ENCODE results near the gene RPL34. TPM values are rescaled to one million over a fixed set of nuclear protein-coding genes. Genes with fewer than 3 reads are reported as not detected.
A peak's percentile ranks its signal among the peaks of the same experiment; 100 is the strongest.

Gene RPL34
- 1,000 to 10,000 TPM in 1 of 6 experiments, 100 to 1,000 TPM in 5; 834 to 1,041 (median 909) TPM for total RNA-seq (2021; fragmentation: NEBNext Ultra II Directional; extraction: Animal tissue kit (Norgen Biotek cat#: 25700))
- long read RNA-seq, transcript RPL34-202 (5 exons, 441 nt), result major isoform, 573 of 818 reads
- long read RNA-seq, transcript RPL34-201 (5 exons, 529 nt), result minor isoform, 41 of 818 reads
- long read RNA-seq, partial matches to known transcripts, result 182 of 818 reads
- long read RNA-seq, other reads (novel, unspliced or antisense), result 22 of 818 reads

GRCh38 chr4:108620101-108620932 is at the start of gene RPL34:
Gene RPL34 (plus strand): TSS chr4:108620576. CDS start chr4:108621960, 1,384 bp downstream.
- Mint-ChIP-seq H3K27me3 (ENCODE audit: insufficient read depth) (peaks cover 4% of the 10 kb centered on the region; the same call in 1 of the 2 replicates), H3K27ac (peak within 1 kb of the TSS; percentile 93), H3K36me3 (ENCODE audit: low read depth) (peaks cover 51% of the 10 kb centered on the region), H3K9me3 (peaks cover 12% of the 10 kb centered on the region), H3K4me1 (ENCODE audit: low read depth) (peaks cover 48% of the 10 kb centered on the region), H3K4me3 (peak within 1 kb of the TSS; percentile 97)
- no peak for TF ChIP-seq CTCF (IDR thresholded peaks at IDR 0.05)
- DNase-seq, result peak; percentile 97

- H3K4me3 Mint-ChIP-seq, result no peak overlapping the region
- peak; percentile 26 for DNase-seq
- no peaks in the 10 kb centered on the region for H3K36me3 Mint-ChIP-seq (ENCODE audit: low read depth)
- H3K4me1 Mint-ChIP-seq (ENCODE audit: low read depth), result peaks cover 16% of the 10 kb centered on the region
- peaks cover 7% of the 10 kb centered on the region for H3K27me3 Mint-ChIP-seq (ENCODE audit: insufficient read depth)
- no peaks in the 10 kb centered on the region for H3K9me3 Mint-ChIP-seq
- H3K27ac Mint-ChIP-seq, result no peak overlapping the region
- TF ChIP-seq CTCF (IDR thresholded peaks at IDR 0.05), result no peak
These were observed 49.3 kb upstream of the RPL34 start for GRCh38 chr4:108570993-108571569.

GRCh38 chr4:108574402-108574801 is 46.0 kb upstream of the RPL34 start:
- Mint-ChIP-seq H3K27me3 (ENCODE audit: insufficient read depth) (peaks cover 7% of the 10 kb centered on the region), H3K9me3 (no peaks in the 10 kb centered on the region), H3K36me3 (ENCODE audit: low read depth) (no peaks in the 10 kb centered on the region), H3K4me3 (no peak overlapping the region), H3K4me1 (ENCODE audit: low read depth) (peaks cover 16% of the 10 kb centered on the region), H3K27ac (no peak overlapping the region)
- no peak for TF ChIP-seq CTCF (IDR thresholded peaks at IDR 0.05)
- no peak for DNase-seq

DNA sequence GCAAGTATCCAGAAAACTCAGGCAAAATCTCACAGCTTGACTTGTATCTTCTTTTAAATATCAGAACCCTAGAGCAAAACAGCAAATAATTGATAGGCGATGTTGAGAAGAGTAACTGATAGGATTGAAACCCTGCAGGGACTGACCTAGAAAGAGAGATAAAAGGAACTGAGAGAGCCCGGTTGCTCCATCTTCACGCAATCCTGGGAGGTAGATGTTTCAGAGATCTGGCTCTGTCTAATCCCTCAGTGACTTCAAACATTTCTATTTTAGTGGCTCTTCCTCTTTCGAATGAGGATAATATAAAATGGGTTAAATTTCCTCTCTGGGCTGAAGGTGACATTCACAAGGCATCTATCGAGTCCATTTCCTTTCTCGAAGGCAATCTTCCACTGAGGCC is 39.3 kb upstream of the RPL34 start:
- DNase-seq, result no peak
- H3K4me3 Mint-ChIP-seq, result no peak overlapping the region
- no peaks in the 10 kb centered on the region for H3K9me3 Mint-ChIP-seq
- no peaks in the 10 kb centered on the region for H3K36me3 Mint-ChIP-seq (ENCODE audit: low read depth)
- H3K27me3 Mint-ChIP-seq (ENCODE audit: insufficient read depth), result peaks cover 2% of the 10 kb centered on the region; the same call in 1 of the 2 replicates
- no peak for TF ChIP-seq CTCF (IDR thresholded peaks at IDR 0.05)
- no peaks in the 10 kb centered on the region for H3K4me1 Mint-ChIP-seq (ENCODE audit: low read depth)
- no peak overlapping the region for H3K27ac Mint-ChIP-seq

DNA sequence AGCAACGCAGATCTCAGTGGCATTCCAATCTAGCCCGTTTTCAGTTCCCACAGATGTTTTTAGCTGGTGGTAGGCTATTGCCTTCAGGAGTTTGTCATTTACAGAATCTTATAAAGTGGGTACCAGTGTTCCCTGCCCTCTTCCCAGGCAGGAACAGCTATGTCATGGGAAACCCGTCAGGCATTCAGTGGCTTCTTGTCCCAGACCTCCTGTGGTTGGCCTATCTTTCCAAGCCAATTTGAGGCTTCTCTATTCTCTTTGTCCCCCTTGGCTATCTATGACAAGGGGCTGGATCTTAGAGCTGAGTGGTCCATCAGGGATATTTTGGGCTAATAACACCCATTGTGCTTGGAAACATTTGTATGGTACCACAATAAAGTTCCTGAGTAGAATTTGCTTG is 33.6 kb upstream of the RPL34 start:
- Mint-ChIP-seq H3K27me3 (ENCODE audit: insufficient read depth) (no peaks in the 10 kb centered on the region; the same call in 1 of the 2 replicates), H3K4me1 (ENCODE audit: low read depth) (peaks cover 12% of the 10 kb centered on the region), H3K9me3 (no peaks in the 10 kb centered on the region), H3K36me3 (ENCODE audit: low read depth) (no peaks in the 10 kb centered on the region), H3K4me3 (no peak overlapping the region), H3K27ac (no peak overlapping the region)
- no peak for TF ChIP-seq CTCF (IDR thresholded peaks at IDR 0.05)
- DNase-seq, result no peak

All from HFFc6 (cell line).